PFSK-1 (cell line): Measurements from ENCODE around the gene GPX7.

ENCODE experiments used
- POLR2AphosphoS5 ChIP-seq: IDR thresholded peaks from 2 replicates; pipeline ENCODE4 v1.6.1; 2012; ENCODE audit warnings: low read depth, mild to moderate bottlenecking, control low read depth, low read length, moderate library complexity
- TF ChIP-seq, protein P1 (sequence below), 2 experiments: IDR thresholded peaks; 2 replicates each; pipeline versions ENCODE4 v1.6.1 to v1.8.0; 2011 to 2012; ENCODE audit warnings: low read depth in 2 of 2, low read length in 2 of 2, control low read depth in 1 of 2, inconsistent platforms in 1 of 2, mild to moderate bottlenecking in 1 of 2, moderate library complexity in 1 of 2; ENCODE audit not compliant: insufficient read depth in 1 of 2

DNA sequence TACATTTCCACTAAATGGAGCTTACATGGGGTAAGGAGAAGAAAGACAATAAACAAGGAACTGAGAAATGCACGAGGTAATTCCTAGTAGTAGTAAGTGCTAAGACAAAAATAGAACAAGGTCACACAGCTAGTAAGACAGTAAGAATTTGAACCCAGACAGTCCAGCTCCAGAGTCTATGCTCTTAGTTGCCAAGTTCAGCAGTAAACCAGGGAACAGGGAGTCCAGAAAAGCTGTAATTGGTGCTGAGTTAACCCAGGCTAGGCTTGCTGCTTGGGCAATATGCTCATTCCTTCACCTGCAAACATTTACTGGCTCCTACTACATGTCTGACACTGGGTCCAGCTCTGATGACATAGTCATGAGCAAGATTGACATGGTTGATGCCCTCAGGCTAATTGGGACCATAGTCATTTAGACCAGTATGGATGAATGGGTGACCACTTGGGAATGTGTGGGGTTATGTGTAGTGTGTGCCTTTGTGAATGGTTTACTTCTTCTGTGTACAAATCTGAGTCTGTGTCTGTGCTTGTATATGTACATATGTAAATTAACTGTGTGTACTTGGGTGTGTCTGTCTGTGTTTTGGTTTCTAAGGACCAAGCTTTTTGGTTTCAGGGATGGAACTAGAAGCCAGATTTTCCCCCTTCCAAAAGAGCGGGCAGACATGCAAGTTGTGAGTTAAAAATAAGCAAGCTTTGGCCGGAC lies 2.0 kb downstream of the GPX7 start:
- TF ChIP-seq, protein P1, sequence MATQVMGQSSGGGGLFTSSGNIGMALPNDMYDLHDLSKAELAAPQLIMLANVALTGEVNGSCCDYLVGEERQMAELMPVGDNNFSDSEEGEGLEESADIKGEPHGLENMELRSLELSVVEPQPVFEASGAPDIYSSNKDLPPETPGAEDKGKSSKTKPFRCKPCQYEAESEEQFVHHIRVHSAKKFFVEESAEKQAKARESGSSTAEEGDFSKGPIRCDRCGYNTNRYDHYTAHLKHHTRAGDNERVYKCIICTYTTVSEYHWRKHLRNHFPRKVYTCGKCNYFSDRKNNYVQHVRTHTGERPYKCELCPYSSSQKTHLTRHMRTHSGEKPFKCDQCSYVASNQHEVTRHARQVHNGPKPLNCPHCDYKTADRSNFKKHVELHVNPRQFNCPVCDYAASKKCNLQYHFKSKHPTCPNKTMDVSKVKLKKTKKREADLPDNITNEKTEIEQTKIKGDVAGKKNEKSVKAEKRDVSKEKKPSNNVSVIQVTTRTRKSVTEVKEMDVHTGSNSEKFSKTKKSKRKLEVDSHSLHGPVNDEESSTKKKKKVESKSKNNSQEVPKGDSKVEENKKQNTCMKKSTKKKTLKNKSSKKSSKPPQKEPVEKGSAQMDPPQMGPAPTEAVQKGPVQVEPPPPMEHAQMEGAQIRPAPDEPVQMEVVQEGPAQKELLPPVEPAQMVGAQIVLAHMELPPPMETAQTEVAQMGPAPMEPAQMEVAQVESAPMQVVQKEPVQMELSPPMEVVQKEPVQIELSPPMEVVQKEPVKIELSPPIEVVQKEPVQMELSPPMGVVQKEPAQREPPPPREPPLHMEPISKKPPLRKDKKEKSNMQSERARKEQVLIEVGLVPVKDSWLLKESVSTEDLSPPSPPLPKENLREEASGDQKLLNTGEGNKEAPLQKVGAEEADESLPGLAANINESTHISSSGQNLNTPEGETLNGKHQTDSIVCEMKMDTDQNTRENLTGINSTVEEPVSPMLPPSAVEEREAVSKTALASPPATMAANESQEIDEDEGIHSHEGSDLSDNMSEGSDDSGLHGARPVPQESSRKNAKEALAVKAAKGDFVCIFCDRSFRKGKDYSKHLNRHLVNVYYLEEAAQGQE (IDR thresholded peaks at IDR 0.05; ENCODE audit: insufficient read depth in 1 of 2, low read depth in 2 of 2, low read length in 2 of 2) = no peak
- no peak for TF ChIP-seq POLR2AphosphoS5
